H9 (cell line): ENCODE measurements around the gene SUFU. TPM values are rescaled to one million over a fixed set of nuclear protein-coding genes. Genes with fewer than 3 reads are reported as not detected.
A peak's percentile ranks its signal among the peaks of the same experiment; 100 is the strongest.

Experiments
- DNase-seq: peaks from one replicate; pipeline ENCODE4 v3.0.0-alpha.2; 2017
- H2AFZ ChIP-seq: one replicate; pipeline ENCODE4 v1.6.1; 2013; ENCODE audit warnings: mild to moderate bottlenecking, low read length, control low read depth, moderate library complexity
- H2AK5ac ChIP-seq: 2 replicates; pipeline ENCODE4 v1.6.1; 2013; ENCODE audit warnings: low read length, control low read depth, mixed read lengths; ENCODE audit not compliant: insufficient read length
- H2BK120ac ChIP-seq: one replicate; pipeline ENCODE4 v1.6.1; 2013; ENCODE audit warnings: low read depth, mild to moderate bottlenecking, low read length, control low read depth, inconsistent platforms; ENCODE audit not compliant: poor library complexity, severe bottlenecking
- H2BK12ac ChIP-seq: 2 replicates; pipeline ENCODE4 v1.6.1; 2013; ENCODE audit warnings: low read length, control low read depth, mixed read lengths, low read depth; ENCODE audit not compliant: insufficient read length
- H2BK15ac ChIP-seq: 2 replicates; pipeline ENCODE4 v1.6.1; 2013; ENCODE audit warnings: low read depth, low read length, control low read depth
- H2BK20ac ChIP-seq: one replicate; pipeline ENCODE4 v1.6.1; 2013; ENCODE audit warnings: low read depth, mild to moderate bottlenecking, low read length, control low read depth, inconsistent platforms; ENCODE audit not compliant: poor library complexity, severe bottlenecking
- H2BK5ac ChIP-seq: 2 replicates; pipeline ENCODE4 v1.6.1; 2013; ENCODE audit warnings: low read length, control low read depth, mixed read lengths; ENCODE audit not compliant: insufficient read length
- H3K14ac ChIP-seq: 2 replicates; pipeline ENCODE4 v1.6.1; 2013; ENCODE audit warnings: low read length, control low read depth; ENCODE audit not compliant: insufficient read depth
- H3K18ac ChIP-seq: 2 replicates; pipeline ENCODE4 v1.6.1; 2013; ENCODE audit warnings: low read depth, mild to moderate bottlenecking, mixed read lengths, low read length, control low read depth; ENCODE audit not compliant: insufficient read length
- H3K23ac ChIP-seq: 2 replicates; pipeline ENCODE4 v1.6.1; 2013; ENCODE audit warnings: low read length, control low read depth, mixed read lengths, low read depth; ENCODE audit not compliant: insufficient read length
- H3K23me2 ChIP-seq: 2 replicates; pipeline ENCODE4 v1.6.1; 2013; ENCODE audit warnings: low read depth, mild to moderate bottlenecking, mixed read lengths, low read length, control low read depth; ENCODE audit not compliant: insufficient read length, poor library complexity, severe bottlenecking
- H3K27ac ChIP-seq: 2 replicates; pipeline ENCODE4 v1.5.1; 2013; ENCODE audit warnings: low read length, control low read depth, mixed read lengths, low read depth; ENCODE audit not compliant: insufficient read length
- H3K27me3 ChIP-seq: 2 replicates; pipeline ENCODE4 v1.6.1; 2013; ENCODE audit warnings: low read length, control low read depth, inconsistent platforms; ENCODE audit not compliant: insufficient read depth
- H3K4ac ChIP-seq: 2 replicates; pipeline ENCODE4 v1.6.1; 2013; ENCODE audit warnings: low read depth, mild to moderate bottlenecking, control low read depth, inconsistent platforms, low read length, moderate library complexity
- H3K4me1 ChIP-seq: 2 replicates; pipeline ENCODE4 v1.6.1; 2013; ENCODE audit warnings: low read length, control low read depth, inconsistent platforms; ENCODE audit not compliant: insufficient read depth
- H3K4me2 ChIP-seq: 2 replicates; pipeline ENCODE4 v1.6.1; 2013; ENCODE audit warnings: low read length, control low read depth, mixed read lengths; ENCODE audit not compliant: insufficient read length, insufficient read depth
- H3K56ac ChIP-seq: 2 replicates; pipeline ENCODE4 v1.6.1; 2013; ENCODE audit warnings: low read depth, mild to moderate bottlenecking, mixed read lengths, low read length, control low read depth; ENCODE audit not compliant: insufficient read length
- H3K79me1 ChIP-seq: 2 replicates; pipeline ENCODE4 v1.6.1; 2013; ENCODE audit warnings: low read depth, mild to moderate bottlenecking, moderate library complexity, low read length, control low read depth, inconsistent platforms; ENCODE audit not compliant: insufficient read depth, poor library complexity, severe bottlenecking
- H3K79me2 ChIP-seq: 2 replicates; pipeline ENCODE4 v1.6.1; 2013; ENCODE audit warnings: low read length, control low read depth, inconsistent platforms; ENCODE audit not compliant: insufficient read depth
- H3K9ac ChIP-seq: 2 replicates; pipeline ENCODE4 v1.6.1; 2013; ENCODE audit warnings: low read length, control low read depth, mixed read lengths; ENCODE audit not compliant: insufficient read length; ENCODE audit errors: extremely low read depth
- H3K9me3 ChIP-seq: one replicate; pipeline ENCODE4 v1.6.1; 2013; ENCODE audit warnings: low read depth, low read length, inconsistent platforms; ENCODE audit not compliant: control insufficient read depth
- H3T11ph ChIP-seq: one replicate; pipeline ENCODE4 v1.6.1; 2013; ENCODE audit warnings: mild to moderate bottlenecking, low read length, control low read depth, inconsistent platforms
- H4K20me1 ChIP-seq: one replicate; pipeline ENCODE4 v1.6.1; 2013; ENCODE audit not compliant: control insufficient read depth, insufficient read length, insufficient read depth
- H4K5ac ChIP-seq: 2 replicates; pipeline ENCODE4 v1.6.1; 2013; ENCODE audit warnings: low read depth, mild to moderate bottlenecking, mixed read lengths, low read length, control low read depth; ENCODE audit not compliant: insufficient read length
- H4K8ac ChIP-seq: replicated peaks from 2 replicates; pipeline ENCODE4 v1.6.1; 2013; ENCODE audit warnings: low read length, control low read depth, mixed read lengths, low read depth; ENCODE audit not compliant: insufficient read length
- H4K91ac ChIP-seq: 2 replicates; pipeline ENCODE4 v1.6.1; 2013; ENCODE audit warnings: low read depth, mild to moderate bottlenecking, moderate library complexity, mixed read lengths, low read length, control low read depth; ENCODE audit not compliant: insufficient read length
- H3K27ac Mint-ChIP-seq, 3 experiments: 2 replicates in 2 of 3; 3 replicates in 1 of 3; pipeline ENCODE4 v1.8.0; 2020 to 2021; ENCODE audit warnings: mixed read lengths in 3 of 3, mild to moderate bottlenecking in 1 of 3, moderate library complexity in 1 of 3
- H3K27me3 Mint-ChIP-seq: 2 replicates; pipeline ENCODE4 v1.8.0; 2021; ENCODE audit warnings: low read depth, mild to moderate bottlenecking, moderate library complexity, mixed read lengths
- H3K36me3 Mint-ChIP-seq, 3 experiments: 2 replicates in 2 of 3; 3 replicates in 1 of 3; pipeline ENCODE4 v1.8.0; 2020 to 2021; ENCODE audit warnings: low read depth in 3 of 3, mixed read lengths in 3 of 3; ENCODE audit not compliant: insufficient read depth in 1 of 3
- H3K4me1 Mint-ChIP-seq, 2 experiments: 2 replicates each; pipeline ENCODE4 v1.8.0; 2020; ENCODE audit warnings: mixed read lengths in 2 of 2
- H3K4me3 Mint-ChIP-seq, 2 experiments: 2 replicates in 1 of 2; 3 replicates in 1 of 2; pipeline ENCODE4 v1.8.0; 2020 to 2021; ENCODE audit warnings: mild to moderate bottlenecking in 2 of 2, mixed read lengths in 2 of 2, moderate library complexity in 1 of 2
- H3K9me3 Mint-ChIP-seq, 2 experiments: 2 replicates in 1 of 2; 3 replicates in 1 of 2; pipeline ENCODE4 v1.8.0; 2020; ENCODE audit warnings: mild to moderate bottlenecking in 2 of 2, mixed read lengths in 2 of 2, moderate library complexity in 1 of 2
- WGBS: extraction: QIAGEN DNeasy Blood & Tissue Kit; methylation state at CpG from one replicate; pipeline ENCODE4 v1.1.7; 2013; ENCODE audit warnings: missing lambda C conversion rate, low lambda C conversion rate, mixed read lengths; ENCODE audit not compliant: insufficient read length; ENCODE audit errors: extremely low coverage; 5-methylcytosine and 5-hydroxymethylcytosine counted together
- total RNA-seq: library from RNA; stranded (reverse); gene quantifications from 2 replicates; pipeline ENCODE4 v1.2.1, GENCODE V29; 2021
- TF ChIP-seq, protein P1 (sequence below): fragments of 200-600 bp; sonication (generic); conservative IDR thresholded peaks from 3 replicates; pipeline ENCODE4 v1.8.0; 2021; ENCODE audit warnings: antibody characterized with exemption, mild to moderate bottlenecking

Gene SUFU
- total RNA-seq, 1 experiment from 2014 or later: 9.5 TPM

DNA sequence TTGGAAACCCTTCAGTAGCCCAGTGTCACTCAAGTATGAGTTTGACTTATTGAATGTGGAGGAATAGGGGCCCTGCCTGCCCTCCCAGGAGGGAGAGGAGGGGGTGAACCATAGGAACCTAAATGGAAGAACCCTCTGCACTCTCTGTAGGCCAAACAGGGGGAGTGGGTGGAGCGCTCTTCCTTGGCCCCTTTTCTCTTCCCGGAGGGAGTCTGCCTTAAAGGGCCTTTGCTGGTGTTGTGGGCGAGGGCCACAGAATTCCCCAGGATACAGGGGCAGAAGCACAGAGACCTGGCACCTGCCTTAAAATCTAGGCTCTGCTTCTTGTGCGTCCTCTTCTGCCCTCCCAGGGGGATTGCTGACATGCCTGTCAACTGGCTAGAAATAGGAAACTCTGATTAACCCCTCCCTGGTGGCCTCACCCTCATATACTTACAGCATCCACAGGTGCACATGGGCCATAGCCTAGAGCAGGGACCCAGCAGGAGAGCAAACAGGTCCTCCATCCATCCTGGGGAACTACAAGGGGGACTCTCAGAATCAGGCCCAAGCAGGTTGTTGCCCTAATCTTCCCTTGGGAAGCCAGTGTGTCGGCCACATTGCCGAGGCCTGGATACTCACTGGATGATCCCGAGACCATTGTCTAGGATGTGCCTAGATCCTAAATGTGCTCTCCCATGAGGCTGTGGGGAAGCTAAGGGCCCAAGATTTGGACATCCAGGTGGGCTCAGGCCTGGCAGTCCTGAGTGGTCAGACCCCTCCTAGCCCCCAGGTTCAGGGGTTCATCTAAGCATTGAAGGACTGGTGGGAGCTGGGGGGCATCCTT, 143.9 kb downstream of the SUFU start:
- Histone ChIP-seq H4K8ac (no peak overlapping the region), H3K23me2 (peaks cover 28% of the 10 kb centered on the region), H2BK12ac (no peak overlapping the region), H3K18ac (no peak overlapping the region), H2BK5ac (no peak overlapping the region), H3K4me1 (peaks cover 5% of the 10 kb centered on the region; the same call in 1 of the 2 replicates), H3K9me3 (no peaks in the 10 kb centered on the region), H3K4ac (no peak overlapping the region), H3K56ac (no peak overlapping the region), H2AK5ac (no peak overlapping the region), H4K5ac (no peak overlapping the region), H3T11ph (no peak overlapping the region), H3K27me3 (no peaks in the 10 kb centered on the region), H2BK15ac (no peak overlapping the region), H3K79me1 (peaks cover 6% of the 10 kb centered on the region), H3K9ac (no peak overlapping the region), H3K4me2 (no peak overlapping the region), H4K20me1 (peaks cover 3% of the 10 kb centered on the region), H3K27ac (no peak overlapping the region), H2AFZ (no peak overlapping the region), H2BK20ac (no peak overlapping the region), H3K79me2 (peaks cover 21% of the 10 kb centered on the region; the same call in 1 of the 2 replicates), H4K91ac (no peak overlapping the region), H3K23ac (no peak overlapping the region), H3K14ac (no peak overlapping the region), H2BK120ac (no peak overlapping the region)
- Mint-ChIP-seq H3K9me3 (no peaks in the 10 kb centered on the region; a peak in 1 of 5 replicates), H3K36me3 (peaks cover 0 to 8% (median 0%) of the 10 kb centered on the region in 3 experiments; a peak in 2 of 7 replicates), H3K4me3 (peak overlapping the region in 1 of 2 experiments; percentile 10; a peak in 1 of 5 replicates), H3K4me1 (peaks cover 57 to 65% of the 10 kb centered on the region in 2 experiments), H3K27ac (no peak overlapping the region), H3K27me3 (no peaks in the 10 kb centered on the region)
- no CpG with 5 or more reads among the region's 7 CpGs for WGBS
- TF ChIP-seq, protein P1, sequence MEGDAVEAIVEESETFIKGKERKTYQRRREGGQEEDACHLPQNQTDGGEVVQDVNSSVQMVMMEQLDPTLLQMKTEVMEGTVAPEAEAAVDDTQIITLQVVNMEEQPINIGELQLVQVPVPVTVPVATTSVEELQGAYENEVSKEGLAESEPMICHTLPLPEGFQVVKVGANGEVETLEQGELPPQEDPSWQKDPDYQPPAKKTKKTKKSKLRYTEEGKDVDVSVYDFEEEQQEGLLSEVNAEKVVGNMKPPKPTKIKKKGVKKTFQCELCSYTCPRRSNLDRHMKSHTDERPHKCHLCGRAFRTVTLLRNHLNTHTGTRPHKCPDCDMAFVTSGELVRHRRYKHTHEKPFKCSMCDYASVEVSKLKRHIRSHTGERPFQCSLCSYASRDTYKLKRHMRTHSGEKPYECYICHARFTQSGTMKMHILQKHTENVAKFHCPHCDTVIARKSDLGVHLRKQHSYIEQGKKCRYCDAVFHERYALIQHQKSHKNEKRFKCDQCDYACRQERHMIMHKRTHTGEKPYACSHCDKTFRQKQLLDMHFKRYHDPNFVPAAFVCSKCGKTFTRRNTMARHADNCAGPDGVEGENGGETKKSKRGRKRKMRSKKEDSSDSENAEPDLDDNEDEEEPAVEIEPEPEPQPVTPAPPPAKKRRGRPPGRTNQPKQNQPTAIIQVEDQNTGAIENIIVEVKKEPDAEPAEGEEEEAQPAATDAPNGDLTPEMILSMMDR: no peak
- DNase-seq: no peak
